ENCODE measurements around the gene SPC24. TPM values are rescaled to one million over a fixed set of nuclear protein-coding genes. Genes with fewer than 3 reads are reported as not detected.
"Not testable (repeated sequence)": the region's sequence is repeated elsewhere in the genome, so short reads cannot be mapped to it uniquely, and the experiment has no call there.

The SPC24 gene
- total RNA-seq, 4 donors from 2014 or later: 4.2 to 6.8 (median 5.7) TPM

DNA sequence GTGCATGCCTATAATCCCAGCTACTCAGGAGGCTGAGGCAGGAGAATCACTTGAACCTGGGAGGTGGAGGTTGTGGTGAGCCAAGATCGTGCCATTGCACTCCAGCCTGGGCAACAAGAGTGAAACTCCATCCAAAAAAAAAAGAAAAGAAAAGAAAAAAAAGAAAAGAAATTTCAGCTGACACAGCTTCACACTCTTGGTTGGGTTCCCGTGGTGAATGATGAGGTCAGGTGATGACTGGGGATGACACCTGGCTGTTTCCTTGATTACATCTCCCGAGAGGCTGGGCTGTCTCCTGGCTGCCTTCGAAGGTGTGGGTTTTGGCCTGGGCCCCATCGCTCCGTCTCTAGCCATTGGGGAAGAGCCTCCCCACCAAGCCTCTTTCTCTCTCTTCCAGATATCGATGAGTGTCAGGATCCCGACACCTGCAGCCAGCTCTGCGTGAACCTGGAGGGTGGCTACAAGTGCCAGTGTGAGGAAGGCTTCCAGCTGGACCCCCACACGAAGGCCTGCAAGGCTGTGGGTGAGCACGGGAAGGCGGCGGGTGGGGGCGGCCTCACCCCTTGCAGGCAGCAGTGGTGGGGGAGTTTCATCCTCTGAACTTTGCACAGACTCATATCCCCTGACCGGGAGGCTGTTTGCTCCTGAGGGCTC, 44.3 kb downstream of the SPC24 start:
- Histone ChIP-seq H3K36me3 (peaks cover 0 to 100% of the 10 kb centered on the region in 2 donors), H3K4me1 (no peaks in the 10 kb centered on the region), H3K9me3 (no peaks in the 10 kb centered on the region), H3K27me3 (no peaks in the 10 kb centered on the region), H3K27ac (no peak overlapping the region), H3K4me3 (no peak overlapping the region)
- TF ChIP-seq POLR2A (IDR thresholded peaks at IDR 0.05) (no peak), POLR2AphosphoS5 (IDR thresholded peaks at IDR 0.05) (peak; percentile 7)
- 91% methylated on average over 5 of the region's 15 CpGs; no CpG with 5 or more reads in 1 of the 2 donors for WGBS, 2 donors (ENCODE audit: low coverage in 1 of 2)
- ATAC-seq: no peak

- TF ChIP-seq EP300 (IDR thresholded peaks at IDR 0.05) (no peak), POLR2AphosphoS5 (IDR thresholded peaks at IDR 0.05) (no peak), POLR2A (IDR thresholded peaks at IDR 0.05) (no peak)
- TF ChIP-seq, protein P1, sequence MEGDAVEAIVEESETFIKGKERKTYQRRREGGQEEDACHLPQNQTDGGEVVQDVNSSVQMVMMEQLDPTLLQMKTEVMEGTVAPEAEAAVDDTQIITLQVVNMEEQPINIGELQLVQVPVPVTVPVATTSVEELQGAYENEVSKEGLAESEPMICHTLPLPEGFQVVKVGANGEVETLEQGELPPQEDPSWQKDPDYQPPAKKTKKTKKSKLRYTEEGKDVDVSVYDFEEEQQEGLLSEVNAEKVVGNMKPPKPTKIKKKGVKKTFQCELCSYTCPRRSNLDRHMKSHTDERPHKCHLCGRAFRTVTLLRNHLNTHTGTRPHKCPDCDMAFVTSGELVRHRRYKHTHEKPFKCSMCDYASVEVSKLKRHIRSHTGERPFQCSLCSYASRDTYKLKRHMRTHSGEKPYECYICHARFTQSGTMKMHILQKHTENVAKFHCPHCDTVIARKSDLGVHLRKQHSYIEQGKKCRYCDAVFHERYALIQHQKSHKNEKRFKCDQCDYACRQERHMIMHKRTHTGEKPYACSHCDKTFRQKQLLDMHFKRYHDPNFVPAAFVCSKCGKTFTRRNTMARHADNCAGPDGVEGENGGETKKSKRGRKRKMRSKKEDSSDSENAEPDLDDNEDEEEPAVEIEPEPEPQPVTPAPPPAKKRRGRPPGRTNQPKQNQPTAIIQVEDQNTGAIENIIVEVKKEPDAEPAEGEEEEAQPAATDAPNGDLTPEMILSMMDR (IDR thresholded peaks at IDR 0.05): no peak
- WGBS, 2 donors (ENCODE audit: low coverage in 1 of 2): 76 to 81% methylated on average over 6 of the region's 6 CpGs
- Histone ChIP-seq H3K4me3 (no peak overlapping the region), H3K27ac (peak overlapping the region in 1 of 4 donors; percentile 24), H3K4me1 (no peaks in the 10 kb centered on the region), H3K27me3 (no peaks in the 10 kb centered on the region), H3K36me3 (peaks cover 0 to 100% of the 10 kb centered on the region in 2 donors), H3K9me3 (no peaks in the 10 kb centered on the region)
- no peak for ATAC-seq
These were observed 46.8 kb downstream of the SPC24 start for GRCh38 chr19:11108746-11109145.

- peak; percentile 50 for ATAC-seq
- H3K9me3 ChIP-seq: no peaks in the 10 kb centered on the region
- no peaks in the 10 kb centered on the region for H3K4me1 ChIP-seq
- peaks cover 0 to 100% of the 10 kb centered on the region in 2 donors for H3K36me3 ChIP-seq
- WGBS, 2 donors (ENCODE audit: low coverage in 1 of 2): 50 to 76% methylated on average over 6 to 10 of the region's 13 CpGs
- H3K4me3 ChIP-seq: no peak overlapping the region
- TF ChIP-seq EP300 (IDR thresholded peaks at IDR 0.05): no peak
- no peak for TF ChIP-seq POLR2AphosphoS5 (IDR thresholded peaks at IDR 0.05)
- TF ChIP-seq, protein P1 (IDR thresholded peaks at IDR 0.05): no peak
- TF ChIP-seq POLR2A (IDR thresholded peaks at IDR 0.05): no peak
- H3K27ac ChIP-seq: peak overlapping the region in 1 of 4 donors; percentile 4
- no peaks in the 10 kb centered on the region for H3K27me3 ChIP-seq
These were observed 49.1 kb downstream of the SPC24 start for GRCh38 chr19:11106477-11106876.

GRCh38 chr19:11105014-11105636, 50.5 kb downstream of the SPC24 start:
- ATAC-seq: no peak
- H3K27ac ChIP-seq: no peak overlapping the region
- no peak overlapping the region for H3K4me3 ChIP-seq
- 79 to 100% methylated on average over 1 to 4 of the region's 36 CpGs for WGBS, 2 donors (ENCODE audit: low coverage in 1 of 2)
- TF ChIP-seq POLR2A (IDR thresholded peaks at IDR 0.05) (no peak), POLR2AphosphoS5 (IDR thresholded peaks at IDR 0.05) (no peak), EP300 (IDR thresholded peaks at IDR 0.05) (no peak)
- TF ChIP-seq, protein P1 (IDR thresholded peaks at IDR 0.05): no peak
- H3K36me3 ChIP-seq: peaks cover 0 to 98% of the 10 kb centered on the region in 2 donors
- H3K4me1 ChIP-seq: peaks cover 0 to 4% (median 0%) of the 10 kb centered on the region in 3 donors
- H3K9me3 ChIP-seq: no peaks in the 10 kb centered on the region
- H3K27me3 ChIP-seq: no peaks in the 10 kb centered on the region

DNA sequence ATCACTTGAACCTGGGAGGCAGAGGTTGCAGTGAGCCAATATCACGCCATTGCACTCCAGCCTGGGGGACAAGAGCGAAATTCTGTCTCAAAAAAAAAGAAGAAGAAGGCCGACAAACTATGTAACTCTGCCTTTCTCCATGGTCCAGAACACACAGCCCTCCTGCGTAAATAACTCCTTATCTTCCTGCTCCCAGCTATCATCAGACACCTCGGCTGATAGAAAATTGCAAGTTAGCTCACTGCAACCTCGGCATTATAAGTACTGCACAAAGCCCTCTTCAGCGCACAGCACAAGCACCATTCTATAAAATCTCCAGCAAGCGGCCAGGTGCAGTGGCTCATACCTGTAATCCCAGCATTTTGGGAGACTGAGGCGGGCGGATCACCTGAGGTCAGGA, 51.9 kb downstream of the SPC24 start:
- WGBS, 2 donors (ENCODE audit: low coverage in 1 of 2): 83 to 89% methylated on average over 7 of the region's 10 CpGs
- H3K27me3 ChIP-seq, H3K27ac ChIP-seq, H3K4me1 ChIP-seq, H3K9me3 ChIP-seq, H3K4me3 ChIP-seq, ATAC-seq: not testable (repeated sequence)
- peaks cover 0 to 85% of the 10 kb centered on the region in 2 donors for H3K36me3 ChIP-seq

- Histone ChIP-seq H3K27ac (no peak overlapping the region), H3K36me3 (peaks cover 0 to 78% of the 10 kb centered on the region in 2 donors), H3K4me1 (peaks cover 0 to 9% (median 0%) of the 10 kb centered on the region in 3 donors), H3K9me3 (peaks cover 0 to 4% (median 0%) of the 10 kb centered on the region in 3 donors), H3K4me3 (no peak overlapping the region), H3K27me3 (no peaks in the 10 kb centered on the region)
- 61 to 78% methylated on average over 5 of the region's 16 CpGs for WGBS, 2 donors (ENCODE audit: low coverage in 1 of 2)
- no peak for ATAC-seq
- TF ChIP-seq POLR2A (IDR thresholded peaks at IDR 0.05): no peak
These were observed 52.6 kb downstream of the SPC24 start for GRCh38 chr19:11102944-11103343.

All from gastroesophageal sphincter (tissue), 4 donors.